GM23338 (cell line): ENCODE measurements around the gene RBPJ. TPM values are rescaled to one million over a fixed set of nuclear protein-coding genes. Genes with fewer than 3 reads are reported as not detected.

ENCODE experiments used
- ATAC-seq: fragments of 200-7000 bp; cut with Tn5 transposase; 3 replicates; pipeline ENCODE4 v1.9.1; 2020
- DNase-seq: peaks from one replicate; pipeline ENCODE4 v3.0.0-alpha.2; 2015; ENCODE audit warnings: low spot score
- H2AFZ ChIP-seq: fragments of 200-600 bp; sonication (generic); 2 replicates; pipeline ENCODE4 v1.8.0; 2016; ENCODE audit warnings: antibody characterized with exemption, mild to moderate bottlenecking, moderate library complexity
- H3F3A ChIP-seq: fragments of 200-600 bp; sonication (generic); replicated peaks from 2 replicates; pipeline ENCODE4 v1.8.0; 2017; ENCODE audit warnings: antibody characterized with exemption, mixed run types, low read depth
- H3K27ac ChIP-seq: fragments of 200-600 bp; sonication (generic); 2 replicates; pipeline ENCODE4 v1.6.1; 2016; ENCODE audit warnings: low read depth
- H3K27me3 ChIP-seq: fragments of 200-600 bp; sonication (generic); 2 replicates; pipeline ENCODE4 v1.8.0; 2016; ENCODE audit warnings: mild to moderate bottlenecking, mixed run types, moderate library complexity; ENCODE audit not compliant: insufficient read depth
- H3K36me3 ChIP-seq: fragments of 200-600 bp; sonication (generic); 2 replicates; pipeline ENCODE4 v1.8.0; 2016; ENCODE audit warnings: mild to moderate bottlenecking; ENCODE audit not compliant: insufficient read depth
- H3K4me1 ChIP-seq: fragments of 200-600 bp; sonication (generic); 2 replicates; pipeline ENCODE4 v1.8.0; 2016; ENCODE audit warnings: mild to moderate bottlenecking, moderate library complexity; ENCODE audit not compliant: insufficient read depth
- H3K4me2 ChIP-seq: fragments of 200-600 bp; sonication (generic); 2 replicates; pipeline ENCODE4 v1.7.1; 2017; ENCODE audit warnings: mixed run types
- H3K4me3 ChIP-seq: fragments of 200-600 bp; sonication (generic); 2 replicates; pipeline ENCODE4 v1.6.1; 2016; ENCODE audit warnings: mixed run types
- H3K79me2 ChIP-seq: fragments of 200-600 bp; sonication (generic); replicated peaks from 2 replicates; pipeline ENCODE4 v1.8.0; 2017; ENCODE audit warnings: mild to moderate bottlenecking; ENCODE audit not compliant: insufficient read depth
- H3K9me2 ChIP-seq: fragments of 200-600 bp; sonication (generic); 2 replicates; pipeline ENCODE4 v1.8.0; 2017; ENCODE audit not compliant: insufficient read depth
- H4K20me1 ChIP-seq: fragments of 200-600 bp; sonication (generic); replicated peaks from 2 replicates; pipeline ENCODE4 v1.8.0; 2017; ENCODE audit warnings: mild to moderate bottlenecking; ENCODE audit not compliant: insufficient read depth
- H3K27ac Mint-ChIP-seq: 2 replicates; pipeline ENCODE4 v1.8.0; 2020; ENCODE audit warnings: inconsistent platforms, mild to moderate bottlenecking, moderate library complexity, mixed read lengths
- H3K27me3 Mint-ChIP-seq: 3 replicates; pipeline ENCODE4 v1.8.0; 2022; ENCODE audit warnings: low read depth, mild to moderate bottlenecking, moderate library complexity, mixed read lengths, inconsistent platforms; ENCODE audit not compliant: insufficient read depth, poor library complexity
- H3K36me3 Mint-ChIP-seq: 3 replicates; pipeline ENCODE4 v1.8.0; 2021; ENCODE audit warnings: low read depth, mild to moderate bottlenecking, inconsistent platforms, moderate library complexity, mixed read lengths
- H3K4me1 Mint-ChIP-seq: 3 replicates; pipeline ENCODE4 v1.8.0; 2020; ENCODE audit warnings: mild to moderate bottlenecking, inconsistent platforms, mixed read lengths
- H3K4me3 Mint-ChIP-seq: 3 replicates; pipeline ENCODE4 v1.8.0; 2021; ENCODE audit warnings: moderate library complexity, mild to moderate bottlenecking, inconsistent platforms, mixed read lengths
- H3K9me3 Mint-ChIP-seq: 3 replicates; pipeline ENCODE4 v1.8.0; 2020; ENCODE audit warnings: moderate library complexity, mild to moderate bottlenecking, inconsistent platforms, mixed read lengths
- CTCF ChIP-seq, 2 experiments: fragments of 200-600 bp in 1 of 2; sonication (generic) in 1 of 2; conservative IDR thresholded peaks; 2 replicates each; pipeline versions ENCODE4 v1.5.1 to v1.6.1; 2016 to 2017; ENCODE audit warnings: antibody characterized with exemption in 2 of 2, low read depth in 2 of 2, mild to moderate bottlenecking in 2 of 2, moderate library complexity in 1 of 2
- ETS1 ChIP-seq: IDR thresholded peaks from 2 replicates; pipeline ENCODE4 v1.6.1; 2016; ENCODE audit warnings: antibody characterized with exemption
- NANOG ChIP-seq: IDR thresholded peaks from 2 replicates; pipeline ENCODE4 v1.6.1; 2016; ENCODE audit warnings: antibody characterized with exemption, borderline replicate concordance
- POLR2AphosphoS5 ChIP-seq: IDR thresholded peaks from 2 replicates; pipeline ENCODE4 v1.6.1; 2016; ENCODE audit warnings: antibody characterized with exemption, low read depth
- REST ChIP-seq: IDR thresholded peaks from one replicate; pipeline ENCODE4 v1.6.1; 2018; ENCODE audit warnings: antibody characterized with exemption; ENCODE audit not compliant: unreplicated experiment
- ZNF114 ChIP-seq: fragments of 250-450 bp; sonication (Bioruptor Pico); IDR thresholded peaks from 2 replicates; pipeline ENCODE4 v1.5.0; 2020; ENCODE audit warnings: mild to moderate bottlenecking, moderate library complexity
- polyA plus RNA-seq: library from polyadenylated mRNA; unstranded; fragments of >200 nt; fragmentation: Nextera tagmentation; extraction: Ambion mirVana; gene quantifications from 2 replicates; pipeline ENCODE4 v1.2.1, GENCODE V29; 2016
- total RNA-seq: library from RNA; depleted of rRNA; stranded (reverse); fragments of >200 nt; shearing (Covaris generic); gene quantifications from 2 replicates; pipeline ENCODE4 v1.2.3, GENCODE V29; 2014

The RBPJ gene
- total and polyA plus RNA-seq, 2 experiments from 2014 or later, result 212 to 457 TPM

- TF ChIP-seq CTCF (conservative IDR thresholded peaks at IDR 0.05; ENCODE audit: low read depth in 2 of 2) (no peak), ZNF114 (no peak), POLR2AphosphoS5 (no peak), NANOG (no peak)
Measured at GRCh38 chr4:26317766-26318165, 3.0 kb upstream of the RBPJ start (continued).

GRCh38 chr4:26319467-26319948, 1.3 kb upstream of the RBPJ start:
- peak overlapping the region; percentile 90 for H3K4me3 Mint-ChIP-seq
- H3K9me2 ChIP-seq, result no peaks in the 10 kb centered on the region
- H3K36me3 ChIP-seq, result no peaks in the 10 kb centered on the region
- H3F3A ChIP-seq, result peaks cover 20% of the 10 kb centered on the region
- H3K4me3 ChIP-seq, result peak overlapping the region; percentile 92
- TF ChIP-seq REST, result peak; percentile 3
- TF ChIP-seq CTCF (conservative IDR thresholded peaks at IDR 0.05; ENCODE audit: low read depth in 2 of 2), result peak in 1 of 2 experiments; percentile 39; a peak in 1 of 4 replicates
- TF ChIP-seq ETS1, result no peak
- TF ChIP-seq NANOG, result 0 out of 2 replicates have a peak, but pooled peaks have one; percentile 1
- H3K9me3 Mint-ChIP-seq, result peaks cover 24% of the 10 kb centered on the region
- H3K27me3 ChIP-seq, result no peaks in the 10 kb centered on the region
- DNase-seq (peak; percentile 99), ATAC-seq (peak; percentile 74)
- H3K4me1 ChIP-seq, result peaks cover 26% of the 10 kb centered on the region
- peak overlapping the region; percentile 97 for H3K27ac Mint-ChIP-seq
- peaks cover 21% of the 10 kb centered on the region for H3K4me1 Mint-ChIP-seq
- 0 out of 2 replicates have a peak overlapping the region, but pooled peaks have one; percentile 9 for H2AFZ ChIP-seq
- H3K4me2 ChIP-seq, result peak overlapping the region; percentile 94
- peaks cover 17% of the 10 kb centered on the region for H4K20me1 ChIP-seq
- peaks cover 12% of the 10 kb centered on the region for H3K27me3 Mint-ChIP-seq
- peak overlapping the region; percentile 100 for H3K27ac ChIP-seq
- peaks cover 25% of the 10 kb centered on the region for H3K36me3 Mint-ChIP-seq
- peaks cover 39% of the 10 kb centered on the region for H3K79me2 ChIP-seq
